Esophagus muscularis mucosa (tissue), 4 donors: ENCODE measurements around the gene RYR1.

Experiments used
- CTCF ChIP-seq, 3 experiments: fragments of 200-600 bp in 2 of 3; fragments of 450-650 bp in 1 of 3; sonication (generic) in 2 of 3; IDR thresholded peaks; one replicate each; pipeline ENCODE4 v1.5.1; 2017 to 2019; ENCODE audit warnings: antibody characterized with exemption in 3 of 3, mild to moderate bottlenecking in 2 of 3, moderate library complexity in 1 of 3
- EP300 ChIP-seq: sonication (generic); formaldehyde crosslinking; IDR thresholded peaks from one replicate; pipeline ENCODE4 v1.6.1; 2017; ENCODE audit warnings: antibody characterized with exemption
- POLR2A ChIP-seq: fragments of 450-650 bp; IDR thresholded peaks from one replicate; pipeline ENCODE4 v1.6.1; 2017; ENCODE audit warnings: antibody characterized with exemption, moderate library complexity, mild to moderate bottlenecking, low read depth
- POLR2AphosphoS5 ChIP-seq, 2 donors: sonication (generic); formaldehyde crosslinking; IDR thresholded peaks; one replicate each; pipeline ENCODE4 v1.6.1; 2017; ENCODE audit warnings: antibody characterized with exemption in 2 of 2

GRCh38 chr19:38618590-38619360 is 185.3 kb downstream of the RYR1 start, which contains the start of gene EIF3K:
- TF ChIP-seq CTCF (IDR thresholded peaks at IDR 0.05) (peak in 2 of 3 experiments; percentile 11 to 40), POLR2AphosphoS5 (IDR thresholded peaks at IDR 0.05) (peak; percentile 98 to 99), EP300 (no peak), POLR2A (peak; percentile 68)
